GM12891 (cell line): ENCODE measurements around the gene ATG4B.

Experiments
- PAX5 ChIP-seq: IDR thresholded peaks from 2 replicates; pipeline ENCODE4 v1.6.1; 2011; ENCODE audit warnings: low read length, moderate library complexity, mild to moderate bottlenecking; ENCODE audit not compliant: insufficient read depth, severe bottlenecking
- POLR2A ChIP-seq: IDR thresholded peaks from 2 replicates; pipeline ENCODE4 v1.6.1; 2011; ENCODE audit warnings: low read depth, low read length, control low read depth
- POLR2AphosphoS5 ChIP-seq: IDR thresholded peaks from 2 replicates; pipeline ENCODE4 v1.6.1; 2011; ENCODE audit warnings: low read depth, low read length, control low read depth
- POU2F2 ChIP-seq: IDR thresholded peaks from 2 replicates; pipeline ENCODE4 v1.6.1; 2011; ENCODE audit warnings: low read depth, mild to moderate bottlenecking, control low read depth, low read length, moderate library complexity
- SPI1 ChIP-seq: IDR thresholded peaks from 2 replicates; pipeline ENCODE4 v1.6.1; 2011; ENCODE audit warnings: low read depth, low read length, control low read depth
- TAF1 ChIP-seq: IDR thresholded peaks from 2 replicates; pipeline ENCODE4 v1.6.1; 2011; ENCODE audit warnings: low read depth, low read length, control low read depth

DNA sequence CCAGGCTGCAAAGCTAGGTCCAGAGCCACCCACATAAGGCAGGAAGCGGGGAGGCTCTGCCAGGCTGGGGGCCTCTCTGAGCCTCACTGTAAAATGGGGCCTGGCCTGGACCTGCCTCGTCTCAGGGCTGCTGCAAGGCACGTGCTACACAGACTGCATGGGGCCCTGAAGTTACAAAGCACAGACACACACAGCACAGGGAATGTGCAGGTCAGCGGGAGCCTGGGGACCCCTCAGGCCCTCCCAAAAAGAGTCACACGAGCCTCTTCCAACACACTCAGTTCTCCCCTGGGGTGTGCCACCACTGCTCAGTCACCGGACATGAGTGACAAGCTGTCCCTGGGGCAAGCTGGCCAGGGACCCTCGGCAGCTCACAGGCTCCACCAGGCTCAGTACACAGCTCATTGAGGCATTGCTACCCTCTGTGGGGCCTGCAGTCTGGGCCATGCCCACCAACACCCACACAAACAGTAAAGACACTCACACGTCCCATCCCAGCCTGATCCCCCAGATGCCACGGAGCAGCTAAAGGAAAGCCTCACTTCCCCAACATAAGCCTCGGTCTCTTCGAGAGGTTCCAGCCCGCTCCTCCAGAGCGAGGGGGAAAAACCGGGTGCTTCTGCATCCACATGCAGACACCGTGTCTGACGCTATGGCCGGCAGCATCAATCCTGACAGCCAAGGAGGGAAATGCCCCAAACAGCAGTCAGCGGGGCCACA lies 45.2 kb upstream of the ATG4B start:
- no peak for TF ChIP-seq POLR2A
- no peak for TF ChIP-seq SPI1
- no peak for TF ChIP-seq PAX5
- TF ChIP-seq POLR2AphosphoS5 = no peak
- TF ChIP-seq TAF1 = no peak
- no peak for TF ChIP-seq POU2F2
